IMR-90 (cell line): ENCODE data around the gene ST6GALNAC3. TPM values are rescaled to one million over a fixed set of nuclear protein-coding genes. Genes with fewer than 3 reads are reported as not detected.

Experiments used
- ATAC-seq: fragments of 200-7000 bp; cut with Tn5 transposase; 2 replicates; pipeline ENCODE4 v1.9.1; 2020; ENCODE audit warnings: low read depth, mild to moderate bottlenecking, moderate library complexity
- BruUV-seq: library from RNA; stranded (reverse); fragments of 400-500 nt; replicated peaks from 2 replicates; lab custom pipeline; 2021; lab: Mats Ljungman, UMichigan
- CTCF ChIA-PET: fragments of 300-600 bp; formaldehyde crosslinking; extraction: SDS; loops from one replicate; lab custom pipeline; 2021; ENCODE audit warnings: antibody characterized with exemption; lab: Yijun Ruan, JAX
- POLR2A ChIA-PET: fragments of 300-600 bp; sonication (Branson Sonifier 250); formaldehyde crosslinking; loops from one replicate; lab custom pipeline; 2022; ENCODE audit warnings: antibody characterized with exemption; ENCODE audit not compliant: unreplicated experiment; lab: Charles Lee
- DNase-seq: peaks from one replicate; pipeline ENCODE4 v3.0.0; 2013
- H2AFZ ChIP-seq: replicated peaks from 2 replicates; pipeline ENCODE3; 2013; ENCODE audit warnings: low read length, mild to moderate bottlenecking; ENCODE audit not compliant: poor library complexity
- H2AK5ac ChIP-seq: 2 replicates; pipeline ENCODE4 v1.6.1; 2013; ENCODE audit warnings: low read depth, low read length, inconsistent platforms
- H2AK9ac ChIP-seq: replicated peaks from 2 replicates; pipeline ENCODE3; 2013; ENCODE audit warnings: mild to moderate bottlenecking, low read depth, low read length, moderate library complexity; ENCODE audit not compliant: poor library complexity
- H2BK120ac ChIP-seq: 2 replicates; pipeline ENCODE4 v1.6.1; 2013; ENCODE audit warnings: low read depth, low read length, inconsistent platforms
- H2BK15ac ChIP-seq: 3 replicates; pipeline ENCODE4 v1.6.1; 2013; ENCODE audit warnings: low read depth, low read length, inconsistent platforms
- H2BK20ac ChIP-seq: 2 replicates; pipeline ENCODE4 v1.6.1; 2013; ENCODE audit warnings: low read depth, mild to moderate bottlenecking, inconsistent platforms, low read length, moderate library complexity
- H2BK5ac ChIP-seq: 2 replicates; pipeline ENCODE4 v1.6.1; 2013; ENCODE audit warnings: mild to moderate bottlenecking, low read depth, low read length, inconsistent platforms; ENCODE audit not compliant: poor library complexity, severe bottlenecking
- H3K14ac ChIP-seq: replicated peaks from 2 replicates; pipeline ENCODE4 v1.6.1; 2013; ENCODE audit warnings: low read depth, low read length, inconsistent platforms
- H3K18ac ChIP-seq: 2 replicates; pipeline ENCODE4 v1.6.1; 2013; ENCODE audit warnings: low read depth, low read length, control low read depth
- H3K23ac ChIP-seq: 2 replicates; pipeline ENCODE4 v1.6.1; 2013; ENCODE audit warnings: low read depth, low read length, inconsistent platforms
- H3K27ac ChIP-seq: 2 replicates; pipeline ENCODE4 v1.5.1; 2013; ENCODE audit warnings: mild to moderate bottlenecking, control low read depth, low read length; ENCODE audit not compliant: insufficient read depth
- H3K27me3 ChIP-seq: 2 replicates; pipeline ENCODE4 v1.6.1; 2013; ENCODE audit warnings: low read length; ENCODE audit not compliant: control insufficient read depth, insufficient read depth
- H3K36me3 ChIP-seq: 2 replicates; pipeline ENCODE4 v1.6.1; 2013; ENCODE audit warnings: low read length, mixed read lengths; ENCODE audit not compliant: control insufficient read depth, insufficient read depth
- H3K4ac ChIP-seq: 2 replicates; pipeline ENCODE4 v1.6.1; 2013; ENCODE audit warnings: low read depth, low read length, inconsistent platforms
- H3K4me1 ChIP-seq: 2 replicates; pipeline ENCODE4 v1.6.1; 2013; ENCODE audit warnings: low read length, mixed read lengths; ENCODE audit not compliant: control insufficient read depth, insufficient read depth
- H3K4me2 ChIP-seq: 2 replicates; pipeline ENCODE4 v1.6.1; 2013; ENCODE audit warnings: low read depth, mild to moderate bottlenecking, control low read depth, low read length, moderate library complexity
- H3K4me3 ChIP-seq: 2 replicates; pipeline ENCODE4 v1.5.1; 2013; ENCODE audit warnings: low read depth, mild to moderate bottlenecking, control low read depth, low read length, moderate library complexity; ENCODE audit not compliant: insufficient read depth
- H3K56ac ChIP-seq: 2 replicates; pipeline ENCODE4 v1.6.1; 2013; ENCODE audit warnings: low read length, inconsistent platforms; ENCODE audit not compliant: insufficient read depth; ENCODE audit errors: extremely low read depth
- H3K79me1 ChIP-seq, 2 experiments: 2 replicates each; pipeline ENCODE4 v1.6.1; 2013; ENCODE audit warnings: low read length in 2 of 2, inconsistent platforms in 1 of 2, low read depth in 1 of 2
- H3K9ac ChIP-seq: 2 replicates; pipeline ENCODE4 v1.6.1; 2013; ENCODE audit warnings: low read depth, low read length, control low read depth
- H3K9me1 ChIP-seq: 2 replicates; pipeline ENCODE4 v1.6.1; 2013; ENCODE audit warnings: low read length, inconsistent platforms; ENCODE audit not compliant: insufficient read depth
- H3K9me3 ChIP-seq: 2 replicates; pipeline ENCODE4 v1.6.1; 2013; ENCODE audit warnings: low read length; ENCODE audit not compliant: control insufficient read depth, insufficient read depth
- H4K20me1 ChIP-seq: 2 replicates; pipeline ENCODE4 v1.6.1; 2013; ENCODE audit warnings: low read length, inconsistent platforms; ENCODE audit not compliant: insufficient read depth
- H4K5ac ChIP-seq: 2 replicates; pipeline ENCODE4 v1.6.1; 2013; ENCODE audit warnings: mild to moderate bottlenecking, low read depth, low read length, control low read depth
- H4K8ac ChIP-seq, 2 experiments: 2 replicates each; pipeline ENCODE4 v1.6.1; 2013; ENCODE audit warnings: low read depth in 2 of 2, low read length in 2 of 2, control low read depth in 1 of 2, inconsistent platforms in 1 of 2
- H4K91ac ChIP-seq: 2 replicates; pipeline ENCODE4 v1.6.1; 2013; ENCODE audit warnings: low read depth, low read length, inconsistent platforms; ENCODE audit not compliant: insufficient read depth
- BHLHE40 ChIP-seq: fragments of 150-350 bp; IDR thresholded peaks from 2 replicates; pipeline ENCODE4 v1.6.1; 2016; ENCODE audit warnings: mild to moderate bottlenecking, low read depth, low read length
- RCOR1 ChIP-seq: IDR thresholded peaks from 2 replicates; pipeline ENCODE4 v1.6.1; 2012; ENCODE audit warnings: mild to moderate bottlenecking, low read length, improper control_type of control experiment; ENCODE audit not compliant: insufficient replicate concordance
- WGBS, 2 experiments: methylation state at CpG; one replicate each; pipeline versions ENCODE4 v1.1.5 to v1.1.7; 2013; ENCODE audit warnings: missing lambda C conversion rate in 2 of 2; ENCODE audit not compliant: insufficient read length in 1 of 2; ENCODE audit errors: extremely low coverage in 2 of 2; 5-methylcytosine and 5-hydroxymethylcytosine counted together
- dilution Hi-C: fragments of 300-500 bp; cut with HindIII; formaldehyde crosslinking; loops from one replicate; pipeline ENCODE4 v1.14.3; 2018; ENCODE audit warnings: low sequenced_read_pairs; ENCODE audit not compliant: unreplicated experiment
- in situ Hi-C: fragments of 300-500 bp; cut with MboI; formaldehyde crosslinking; loops from 3 replicates; pipeline ENCODE4 v1.14.3; 2019; ENCODE audit warnings: low sequenced_read_pairs, inconsistent platforms, mixed read lengths
- intact Hi-C: fragments of 100-400 bp; cut with micrococcal nuclease; formaldehyde crosslinking; loops from 2 replicates; pipeline ENCODE4 v1.10.0; 2022
- polyA plus RNA-seq, 3 experiments: library from polyadenylated mRNA; depleted of rRNA; stranded (reverse); fragments of >200 nt; gene quantifications; 2 replicates each; pipeline ENCODE4 v1.2.3, GENCODE V29; 2012; ENCODE audit warnings: low replicate concordance in 1 of 3
- total RNA-seq: library from RNA; depleted of rRNA; stranded (reverse); fragments of >200 nt; gene quantifications from 2 replicates; pipeline ENCODE4 v1.2.3, GENCODE V29; 2012

Gene ST6GALNAC3
- total and polyA plus RNA-seq, 2 of the 4 experiments (the other 2 are of a cell fraction) = 0.65 to 1.3 TPM

- no peaks in the 10 kb centered on the region for H3K9me3 ChIP-seq
- no peak overlapping the region for H3K9ac ChIP-seq
- no peaks in the 10 kb centered on the region for H3K4me1 ChIP-seq
- no peak overlapping the region for H4K91ac ChIP-seq
- no peaks in the 10 kb centered on the region for H3K79me1 ChIP-seq
- H4K8ac ChIP-seq = no peak overlapping the region
- dilution Hi-C loops = no loop called here
- no peak for TF ChIP-seq RCOR1
- no peak for TF ChIP-seq BHLHE40
- no peak overlapping the region for H3K4ac ChIP-seq
- no peak overlapping the region for H2AK9ac ChIP-seq
- H2BK20ac ChIP-seq = no peak overlapping the region
- no CpG with 5 or more reads among the region's 7 CpGs for WGBS, 2 experiments
- POLR2A ChIA-PET = no interaction called here
- intact Hi-C loops = no loop called here
- DNase-seq = no peak
- H3K4me3 ChIP-seq = no peak overlapping the region
- H3K4me2 ChIP-seq = no peak overlapping the region
- H3K18ac ChIP-seq = no peak overlapping the region
- H3K27me3 ChIP-seq = no peaks in the 10 kb centered on the region
- H2AFZ ChIP-seq = no peak overlapping the region
- ATAC-seq = no peak
- no peak overlapping the region for H3K27ac ChIP-seq
- H3K23ac ChIP-seq = no peak overlapping the region
- no peak overlapping the region for H2AK5ac ChIP-seq
- H2BK15ac ChIP-seq = no peak overlapping the region
- H4K5ac ChIP-seq = no peak overlapping the region
- no peaks in the 10 kb centered on the region for H3K9me1 ChIP-seq
- no TSS peak for BruUV-seq
- H4K20me1 ChIP-seq = no peaks in the 10 kb centered on the region
- no peak overlapping the region for H2BK120ac ChIP-seq
- no peak overlapping the region for H3K14ac ChIP-seq
- CTCF ChIA-PET = no interaction called here
- H2BK5ac ChIP-seq = no peak overlapping the region
- no peak overlapping the region for H3K56ac ChIP-seq
- H3K36me3 ChIP-seq = no peaks in the 10 kb centered on the region
- in situ Hi-C loops = no loop called here
These were observed 154.9 kb downstream of the ST6GALNAC3 start for GRCh38 chr1:76229279-76230005.
